ENCODE results near the gene AATK.

Gene AATK

GRCh38 chr17:81182596-81182995 is 16.6 kb upstream of the AATK start:
- no peak for DNase-seq (ENCODE audit: low read depth in 2 of 2)

- no peak for DNase-seq (ENCODE audit: low read depth in 2 of 2)
Observed at GRCh38 chr17:81181811-81182185, 15.8 kb upstream of the AATK start.

GRCh38 chr17:81180836-81181810 is 15.1 kb upstream of the AATK start:
- no peak for DNase-seq (ENCODE audit: low read depth in 2 of 2)

GRCh38 chr17:81179861-81180260 is 13.8 kb upstream of the AATK start:
- DNase-seq (ENCODE audit: low read depth in 2 of 2): no peak

GRCh38 chr17:81179220-81179619 is 13.2 kb upstream of the AATK start:
- DNase-seq (ENCODE audit: low read depth in 2 of 2): no peak

GRCh38 chr17:81178136-81179091 is 12.4 kb upstream of the AATK start:
- DNase-seq (ENCODE audit: low read depth in 2 of 2): no peak

GRCh38 chr17:81176666-81177065 is 10.6 kb upstream of the AATK start:
- DNase-seq (ENCODE audit: low read depth in 2 of 2): no peak

- no peak for DNase-seq (ENCODE audit: low read depth in 2 of 2)
Observed at GRCh38 chr17:81173762-81174155, 7.7 kb upstream of the AATK start.

- no peak for DNase-seq (ENCODE audit: low read depth in 2 of 2)
Observed at GRCh38 chr17:81173052-81173761, 7.2 kb upstream of the AATK start.

- DNase-seq (ENCODE audit: low read depth in 2 of 2): no peak
Observed at GRCh38 chr17:81171941-81172340, 5.9 kb upstream of the AATK start.

GRCh38 chr17:81170727-81171494 is 4.9 kb upstream of the AATK start:
- no peak for DNase-seq (ENCODE audit: low read depth in 2 of 2)

- no peak for DNase-seq (ENCODE audit: low read depth in 2 of 2)
Observed at GRCh38 chr17:81169870-81170309, 3.9 kb upstream of the AATK start.

- no peak for DNase-seq (ENCODE audit: low read depth in 2 of 2)
Observed at GRCh38 chr17:81167638-81168037, 1.6 kb upstream of the AATK start.

GRCh38 chr17:81167194-81167524 is 1.1 kb upstream of the AATK start:
- DNase-seq (ENCODE audit: low read depth in 2 of 2): no peak

- DNase-seq (ENCODE audit: low read depth in 2 of 2): no peak
Observed at GRCh38 chr17:81165246-81166032, 582 bp downstream of the AATK start, which contains the start of gene PVALEF. TSS of gene PVALEF (plus strand) at chr17:81165507. CDS start at chr17:81181227, 15,720 bp downstream.

- DNase-seq (ENCODE audit: low read depth in 2 of 2): no peak
Observed at GRCh38 chr17:81164371-81165245, 1.4 kb downstream of the AATK start.

GRCh38 chr17:81163703-81164370 is 2.2 kb downstream of the AATK start:
- no peak for DNase-seq (ENCODE audit: low read depth in 2 of 2)

- no peak for DNase-seq (ENCODE audit: low read depth in 2 of 2)
Observed at GRCh38 chr17:81163051-81163695, 2.8 kb downstream of the AATK start.

Measured in stimulated activated CD8-positive, alpha-beta memory T cell treated with anti-CD3 and anti-CD28 coated beads, Interleukin-15, amount 100 ng/mL, for 4 hours (primary cell).